HCT116 (cell line): ENCODE measurements around the gene ECE2. TPM values are rescaled to one million over a fixed set of nuclear protein-coding genes. Genes with fewer than 3 reads are reported as not detected.
"Not testable (repeated sequence)": the region's sequence is repeated elsewhere in the genome, so short reads cannot be mapped to it uniquely, and the experiment has no call there.

ENCODE experiments used
- ATAC-seq: fragments of 200-7000 bp; cut with Tn5 transposase; 2 replicates; pipeline ENCODE4 v1.9.1; 2020; ENCODE audit warnings: mild to moderate bottlenecking, moderate library complexity
- BruUV-seq: library from RNA; stranded (reverse); fragments of 400-500 nt; replicated peaks from 2 replicates; lab custom pipeline; 2021; lab: Mats Ljungman, UMichigan
- CTCF ChIA-PET: fragments of 300-600 bp; sonication (Branson Sonifier 250); formaldehyde crosslinking; loops from one replicate; lab custom pipeline; 2021; ENCODE audit warnings: antibody characterized with exemption; lab: Charles Lee
- POLR2A ChIA-PET: fragments of 300-600, 350-600 bp; sonication (Branson Sonifier 250); formaldehyde crosslinking; loops from one replicate; lab custom pipeline; 2021; ENCODE audit warnings: antibody characterized with exemption; lab: Charles Lee
- RAD21 ChIA-PET, 2 experiments: fragments of 300-600 bp; sonication (Branson Sonifier 250); formaldehyde crosslinking; loops; one replicate each; lab custom pipeline; 2023; ENCODE audit warnings: low total read pairs in 2 of 2; ENCODE audit not compliant: uncharacterized antibody in 2 of 2, unreplicated experiment in 2 of 2, low non-redundant PET in 1 of 2; lab: Charles Lee
- DNase-seq: peaks from one replicate; pipeline ENCODE4 v3.0.0-alpha.2; 2010; ENCODE audit warnings: low read depth, low spot score
- H2AFZ ChIP-seq: fragments of 200-600 bp; shearing (Covaris generic), sonication (generic); 2 replicates; pipeline ENCODE4 v1.6.1; 2017; ENCODE audit warnings: low read depth, mixed run types, mixed read lengths, antibody characterized with exemption, low read length; ENCODE audit not compliant: poor library complexity, severe bottlenecking
- H3K27ac ChIP-seq: 2 replicates; pipeline ENCODE4 v1.5.1; 2012; ENCODE audit warnings: low read depth, low read length
- H3K27me3 ChIP-seq: fragments of 200-600 bp; sonication (generic); 2 replicates; pipeline ENCODE4 v1.6.1; 2016; ENCODE audit warnings: mixed run types, low read length, mixed read lengths; ENCODE audit not compliant: insufficient read depth
- H3K36me3 ChIP-seq, 2 experiments: fragments of 200-500 bp in 1 of 2; fragments of 200-600 bp in 1 of 2; sonication (Bioruptor generic) in 1 of 2; sonication (generic) in 1 of 2; 2 replicates each; pipeline versions ENCODE4 v1.5.1 to v1.6.1; 2014 to 2016; ENCODE audit warnings: low read length in 2 of 2, inconsistent platforms in 1 of 2, mixed read lengths in 1 of 2, mixed run types in 1 of 2; ENCODE audit not compliant: insufficient read depth in 2 of 2, control insufficient read depth in 1 of 2
- H3K4me1 ChIP-seq, 2 experiments: fragments of 200-600 bp in 1 of 2; sonication (generic) in 1 of 2; 2 replicates each; pipeline versions ENCODE4 v1.5.1 to v1.6.1; 2012 to 2017; ENCODE audit warnings: low read length in 2 of 2, inconsistent platforms in 1 of 2, mild to moderate bottlenecking in 1 of 2, mixed read lengths in 1 of 2, mixed run types in 1 of 2, moderate library complexity in 1 of 2; ENCODE audit not compliant: insufficient read depth in 2 of 2, control insufficient read depth in 1 of 2
- H3K4me2 ChIP-seq: fragments of 200-600 bp; sonication (generic); 2 replicates; pipeline ENCODE4 v1.6.1; 2017; ENCODE audit warnings: mixed run types, low read length, mixed read lengths
- H3K4me3 ChIP-seq, 2 experiments: fragments of 200-600 bp in 1 of 2; sonication (generic) in 1 of 2; replicated peaks in 1 of 2; 2 replicates each; pipeline ENCODE4 v1.5.1; 2011 to 2016; ENCODE audit warnings: low read length in 2 of 2, control low read depth in 1 of 2, low read depth in 1 of 2, mild to moderate bottlenecking in 1 of 2, mixed read lengths in 1 of 2, mixed run types in 1 of 2
- H3K79me2 ChIP-seq: fragments of 200-600 bp; sonication (generic); 2 replicates; pipeline ENCODE4 v1.6.1; 2017; ENCODE audit warnings: mild to moderate bottlenecking, mixed run types, low read length, moderate library complexity, mixed read lengths; ENCODE audit not compliant: insufficient read depth
- H3K9ac ChIP-seq: fragments of 200-600 bp; sonication (generic); 2 replicates; pipeline ENCODE4 v1.6.1; 2016; ENCODE audit warnings: low read length, mixed read lengths
- H3K9me2 ChIP-seq: fragments of 200-600 bp; sonication (generic), shearing (Covaris generic); 2 replicates; pipeline ENCODE4 v1.6.1; 2017; ENCODE audit warnings: mixed run types, mild to moderate bottlenecking, moderate library complexity; ENCODE audit not compliant: insufficient read depth
- H3K9me3 ChIP-seq, 2 experiments: fragments of 200-500 bp in 1 of 2; fragments of 200-600 bp in 1 of 2; sonication (Bioruptor generic) in 1 of 2; sonication (generic) in 1 of 2; 2 replicates each; pipeline ENCODE4 v1.6.1; 2014 to 2017; ENCODE audit warnings: low read length in 2 of 2, mixed read lengths in 2 of 2, inconsistent platforms in 1 of 2, low read depth in 1 of 2, mild to moderate bottlenecking in 1 of 2, mixed run types in 1 of 2, moderate library complexity in 1 of 2; ENCODE audit not compliant: control insufficient read depth in 1 of 2, insufficient read depth in 1 of 2
- H4K20me1 ChIP-seq: fragments of 200-600 bp; sonication (generic), shearing (Covaris generic); 2 replicates; pipeline ENCODE4 v1.6.1; 2017; ENCODE audit warnings: mixed run types, mild to moderate bottlenecking, moderate library complexity; ENCODE audit not compliant: insufficient read depth
- ATF3 ChIP-seq: IDR thresholded peaks from 2 replicates; pipeline ENCODE4 v1.6.1; 2012
- CBX3 ChIP-seq: IDR thresholded peaks from 2 replicates; pipeline ENCODE4 v1.6.1; 2012; ENCODE audit warnings: low read depth
- EZH2 ChIP-seq: fragments of 200-600 bp; sonication (generic); IDR thresholded peaks from 2 replicates; pipeline ENCODE4 v1.6.1; 2017; ENCODE audit warnings: antibody characterized with exemption, mixed run types
- POLR2AphosphoS5 ChIP-seq: IDR thresholded peaks from 2 replicates; pipeline ENCODE4 v1.6.1; 2011; ENCODE audit warnings: mild to moderate bottlenecking, low read depth, low read length, moderate library complexity
- SIN3A ChIP-seq: IDR thresholded peaks from 2 replicates; pipeline ENCODE4 v1.6.1; 2012; ENCODE audit warnings: low read depth
- ZBTB33 ChIP-seq: IDR thresholded peaks from 2 replicates; pipeline ENCODE4 v1.6.1; 2011; ENCODE audit warnings: mild to moderate bottlenecking, low read length, moderate library complexity; ENCODE audit not compliant: insufficient replicate concordance; ENCODE audit errors: extremely low read depth
- ZFX ChIP-seq: fragments of 450-650 bp; IDR thresholded peaks from 2 replicates; pipeline ENCODE4 v1.6.1; 2017
- intact Hi-C: fragments of 100-400 bp; cut with micrococcal nuclease; formaldehyde crosslinking; loops from 2 replicates; pipeline ENCODE4 v1.10.0; 2022
- total RNA-seq: library from RNA; stranded (reverse); gene quantifications from one replicate; pipeline ENCODE4 v1.2.1, GENCODE V29; 2021; ENCODE audit not compliant: unreplicated experiment

The ECE2 gene
- total RNA-seq, 1 experiment from 2014 or later = not detected

GRCh38 chr3:184338511-184338945 lies 62.7 kb downstream of the ECE2 start (continued):
- TF ChIP-seq ZBTB33 = no peak
- no peak for TF ChIP-seq SIN3A
- TF ChIP-seq EZH2 = no peak
- no peak for TF ChIP-seq CBX3
- no peak for TF ChIP-seq ZFX
- no peak for TF ChIP-seq POLR2AphosphoS5
- no peak for TF ChIP-seq ATF3
- TF ChIP-seq, all 23 proteins: peak for 0

GRCh38 chr3:184339001-184339400 lies 63.2 kb downstream of the ECE2 start:
- Histone ChIP-seq H3K4me3 (no peak overlapping the region), H3K9ac (no peak overlapping the region), H4K20me1 (peaks cover 13% of the 10 kb centered on the region; the same call in 1 of the 2 replicates), H2AFZ (no peak overlapping the region), H3K36me3 (peaks cover 11 to 14% of the 10 kb centered on the region in 2 experiments; a peak in 3 of 4 replicates), H3K9me3 (no peaks in the 10 kb centered on the region), H3K27ac (no peak overlapping the region), H3K9me2 (no peaks in the 10 kb centered on the region), H3K79me2 (peaks cover 22% of the 10 kb centered on the region; the same call in 1 of the 2 replicates), H3K4me1 (peaks cover 2 to 35% of the 10 kb centered on the region in 2 experiments; a peak in 3 of 4 replicates), H3K4me2 (no peak overlapping the region), H3K27me3 (no peaks in the 10 kb centered on the region)
- ChIA-PET POLR2A (no interaction called here), CTCF (no interaction called here), RAD21 (no interaction called here)
- no peak for DNase-seq
- ATAC-seq = no peak
- BruUV-seq = no TSS peak
- intact Hi-C loops = no loop called here
- no peak for TF ChIP-seq EZH2

GRCh38 chr3:184339451-184340135 lies 63.8 kb downstream of the ECE2 start:
- H3K36me3 ChIP-seq, CTCF ChIA-PET, H2AFZ ChIP-seq, H3K4me2 ChIP-seq, intact Hi-C loops, DNase-seq, BruUV-seq, RAD21 ChIA-PET, H3K27ac ChIP-seq, H3K27me3 ChIP-seq, H3K9me3 ChIP-seq, H3K9me2 ChIP-seq, H3K4me3 ChIP-seq, ATAC-seq, H3K9ac ChIP-seq, H4K20me1 ChIP-seq, POLR2A ChIA-PET: not testable (repeated sequence)
- peaks cover 2 to 29% of the 10 kb centered on the region in 2 experiments; a peak in 3 of 4 replicates for H3K4me1 ChIP-seq
- peaks cover 22% of the 10 kb centered on the region; the same call in 1 of the 2 replicates for H3K79me2 ChIP-seq
